OCI-LY7 (cell line): ENCODE measurements around the gene MAPK8IP3.

Experiments used
- EZH2phosphoT487 ChIP-seq: fragments of 200-600 bp; sonication (generic); IDR thresholded peaks from 2 replicates; pipeline ENCODE4 v1.6.1; 2018; ENCODE audit warnings: low read depth, borderline replicate concordance, mild to moderate bottlenecking, mixed run types, antibody characterized with exemption, low read length, moderate library complexity, mixed read lengths
- TF ChIP-seq, protein P1 (sequence below): fragments of 200-600 bp; sonication (generic); conservative IDR thresholded peaks from 2 replicates; pipeline ENCODE4 v1.5.1; 2014; ENCODE audit warnings: mild to moderate bottlenecking, antibody characterized with exemption, low read length, moderate library complexity, mixed read lengths

DNA sequence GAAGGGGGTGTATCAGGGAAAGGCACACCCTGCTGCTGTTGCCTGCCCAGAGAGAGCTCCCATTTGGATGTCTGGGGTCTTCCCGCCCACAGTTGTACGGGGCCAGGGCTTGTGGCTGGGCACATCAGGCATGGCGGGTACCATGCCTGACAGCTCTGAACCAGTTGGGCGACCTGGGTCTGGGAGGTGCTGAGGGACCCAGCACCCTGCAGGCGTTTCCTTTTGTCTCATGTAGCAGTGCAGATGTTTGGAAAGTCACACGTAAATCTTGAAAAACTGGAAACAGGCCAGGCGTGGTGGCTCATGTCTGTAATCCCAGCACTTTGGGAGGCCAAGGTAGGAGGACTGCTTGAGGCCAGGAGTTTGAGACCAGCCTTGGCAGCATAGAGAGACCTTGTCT lies 36.3 kb upstream of the MAPK8IP3 start:
- TF ChIP-seq EZH2phosphoT487, result no peak
- TF ChIP-seq, protein P1, sequence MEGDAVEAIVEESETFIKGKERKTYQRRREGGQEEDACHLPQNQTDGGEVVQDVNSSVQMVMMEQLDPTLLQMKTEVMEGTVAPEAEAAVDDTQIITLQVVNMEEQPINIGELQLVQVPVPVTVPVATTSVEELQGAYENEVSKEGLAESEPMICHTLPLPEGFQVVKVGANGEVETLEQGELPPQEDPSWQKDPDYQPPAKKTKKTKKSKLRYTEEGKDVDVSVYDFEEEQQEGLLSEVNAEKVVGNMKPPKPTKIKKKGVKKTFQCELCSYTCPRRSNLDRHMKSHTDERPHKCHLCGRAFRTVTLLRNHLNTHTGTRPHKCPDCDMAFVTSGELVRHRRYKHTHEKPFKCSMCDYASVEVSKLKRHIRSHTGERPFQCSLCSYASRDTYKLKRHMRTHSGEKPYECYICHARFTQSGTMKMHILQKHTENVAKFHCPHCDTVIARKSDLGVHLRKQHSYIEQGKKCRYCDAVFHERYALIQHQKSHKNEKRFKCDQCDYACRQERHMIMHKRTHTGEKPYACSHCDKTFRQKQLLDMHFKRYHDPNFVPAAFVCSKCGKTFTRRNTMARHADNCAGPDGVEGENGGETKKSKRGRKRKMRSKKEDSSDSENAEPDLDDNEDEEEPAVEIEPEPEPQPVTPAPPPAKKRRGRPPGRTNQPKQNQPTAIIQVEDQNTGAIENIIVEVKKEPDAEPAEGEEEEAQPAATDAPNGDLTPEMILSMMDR, result no peak
